Aorta (tissue), 5 donors: ENCODE data around the gene C7orf33. TPM values are rescaled to one million over a fixed set of nuclear protein-coding genes. Genes with fewer than 3 reads are reported as not detected.
"Not testable (repeated sequence)": the region's sequence is repeated elsewhere in the genome, so short reads cannot be mapped to it uniquely, and the experiment has no call there.

Experiments used
- ATAC-seq: fragments of 200-7000 bp; cut with Tn5 transposase; one replicate; pipeline ENCODE4 v1.9.1; 2022; ENCODE audit warnings: moderate library complexity; ENCODE audit not compliant: low FRiP score
- DNase-seq, 2 donors: peaks; one replicate each; pipeline ENCODE4 v3.0.0-alpha.2; 2020
- H3K27ac ChIP-seq, 2 donors: one replicate each; pipeline ENCODE4 v1.5.1; 2013; ENCODE audit warnings: low read length in 2 of 2, mild to moderate bottlenecking in 2 of 2, moderate library complexity in 2 of 2, control low read depth in 1 of 2, inconsistent platforms in 1 of 2, low read depth in 1 of 2
- H3K27me3 ChIP-seq, 2 donors: one replicate each; pipeline ENCODE4 v1.6.1; 2013; ENCODE audit warnings: control low read depth in 1 of 2, low read length in 1 of 2, mild to moderate bottlenecking in 1 of 2, moderate library complexity in 1 of 2; ENCODE audit not compliant: insufficient read depth in 2 of 2, control insufficient read depth in 1 of 2
- H3K36me3 ChIP-seq, 2 donors: one replicate each; pipeline ENCODE4 v1.6.1; 2013; ENCODE audit warnings: control low read depth in 1 of 2, low read length in 1 of 2, mild to moderate bottlenecking in 1 of 2; ENCODE audit not compliant: insufficient read depth in 2 of 2, control insufficient read depth in 1 of 2
- H3K4me1 ChIP-seq, 2 donors: one replicate each; pipeline ENCODE4 v1.6.1; 2013; ENCODE audit warnings: low read length in 2 of 2, control low read depth in 1 of 2, mild to moderate bottlenecking in 1 of 2, moderate library complexity in 1 of 2; ENCODE audit not compliant: insufficient read depth in 2 of 2, control insufficient read depth in 1 of 2
- H3K4me3 ChIP-seq, 2 donors: one replicate each; pipeline ENCODE4 v1.5.1; 2013; ENCODE audit warnings: low read length in 2 of 2, control low read depth in 1 of 2, mild to moderate bottlenecking in 1 of 2
- H3K9me3 ChIP-seq: one replicate; pipeline ENCODE4 v1.6.1; 2013; ENCODE audit warnings: mild to moderate bottlenecking, low read length; ENCODE audit not compliant: control insufficient read depth
- WGBS, 2 donors: extraction: QIAGEN DNeasy Blood & Tissue Kit; methylation state at CpG; one replicate each; pipeline ENCODE4 v1.1.7; 2013; 5-methylcytosine and 5-hydroxymethylcytosine counted together
- intact Hi-C, 2 donors: fragments of 100-400 bp; cut with DNase I; formaldehyde crosslinking; loops; one replicate each; pipeline versions ENCODE4 v1.14.2 to v1.15.0; 2022
- polyA plus RNA-seq, 2 donors: library from polyadenylated mRNA; stranded (reverse); fragments of 200-250 nt; gene quantifications; one replicate each; pipeline ENCODE4 v1.2.3, GENCODE V29; 2013
- total RNA-seq, 2 donors: library from RNA; stranded (reverse); fragmentation: NEBNext Ultra II Directional; extraction: Animal tissue kit (Norgen Biotek cat#: 25700); gene quantifications; one replicate each; pipeline ENCODE4 v1.2.1, GENCODE V29; 2021
- donor health status: healthy with polysubstance abuse.
- donor health status: Bipolar disorder and iron deficiency.
- donor health status: DM: no; HTN: no; CAD: no.
- donor health status: DM: no; HTN: no; CAD: no.
- donor health status: DM: yes; HTN: yes; CAD: no.

The C7orf33 gene
- total and polyA plus RNA-seq, 4 donors = not detected

DNA sequence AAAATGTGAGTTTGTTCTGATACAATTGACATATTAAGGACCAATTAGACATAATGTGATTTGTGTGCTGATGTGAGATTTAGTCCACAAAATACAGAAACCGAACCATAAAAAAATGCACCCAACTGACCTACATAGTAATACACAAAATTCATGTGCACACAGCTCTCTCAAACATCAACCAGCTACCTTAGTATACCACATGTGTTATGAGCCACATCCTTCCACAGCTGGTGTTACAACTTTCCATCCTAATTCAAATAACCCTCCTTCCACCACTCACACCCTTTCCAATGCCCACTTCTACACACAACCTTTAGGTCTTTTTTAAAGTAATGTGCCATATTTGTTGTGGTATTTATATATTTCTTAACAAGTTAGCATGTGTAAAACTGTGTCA is 31.7 kb upstream of the C7orf33 start:
- Histone ChIP-seq H3K36me3 (no peaks in the 10 kb centered on the region), H3K4me3 (no peak overlapping the region)
- 96% methylated on average over 1 of the region's 1 CpG for WGBS, 2 donors

DNA sequence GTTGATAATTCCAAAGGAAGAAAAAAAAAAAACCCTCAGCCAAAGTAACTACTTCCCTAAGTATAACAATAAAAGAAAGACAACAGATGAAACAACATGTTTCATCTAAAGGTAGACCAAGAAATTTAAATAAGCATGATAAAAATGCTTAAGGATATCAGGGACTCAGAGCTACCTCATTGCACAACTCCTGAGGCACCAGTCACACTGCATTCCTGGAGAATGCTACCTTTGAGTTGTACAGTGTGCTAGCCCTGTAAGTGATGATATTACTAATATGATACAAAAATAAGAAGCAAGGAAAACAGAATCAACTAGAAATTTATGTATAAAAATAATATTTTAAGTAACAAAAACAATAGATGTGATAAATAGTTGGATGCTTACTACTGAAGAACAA is 29.5 kb upstream of the C7orf33 start:
- DNase-seq (no peak), ATAC-seq (no peak)
- Histone ChIP-seq H3K4me1 (no peaks in the 10 kb centered on the region), H3K27ac (no peak overlapping the region), H3K36me3 (no peaks in the 10 kb centered on the region), H3K27me3 (no peaks in the 10 kb centered on the region), H3K9me3 (no peaks in the 10 kb centered on the region), H3K4me3 (no peak overlapping the region)
- intact Hi-C loops = no loop called here

More for the DNA sequence above, 31.7 kb upstream of the C7orf33 start:
- no peaks in the 10 kb centered on the region for H3K4me1 ChIP-seq
- intact Hi-C loops = no loop called here
- H3K27me3 ChIP-seq = no peaks in the 10 kb centered on the region
- ATAC-seq = no peak
- no peak for DNase-seq
- no peak overlapping the region for H3K27ac ChIP-seq
- H3K9me3 ChIP-seq = no peaks in the 10 kb centered on the region

DNA sequence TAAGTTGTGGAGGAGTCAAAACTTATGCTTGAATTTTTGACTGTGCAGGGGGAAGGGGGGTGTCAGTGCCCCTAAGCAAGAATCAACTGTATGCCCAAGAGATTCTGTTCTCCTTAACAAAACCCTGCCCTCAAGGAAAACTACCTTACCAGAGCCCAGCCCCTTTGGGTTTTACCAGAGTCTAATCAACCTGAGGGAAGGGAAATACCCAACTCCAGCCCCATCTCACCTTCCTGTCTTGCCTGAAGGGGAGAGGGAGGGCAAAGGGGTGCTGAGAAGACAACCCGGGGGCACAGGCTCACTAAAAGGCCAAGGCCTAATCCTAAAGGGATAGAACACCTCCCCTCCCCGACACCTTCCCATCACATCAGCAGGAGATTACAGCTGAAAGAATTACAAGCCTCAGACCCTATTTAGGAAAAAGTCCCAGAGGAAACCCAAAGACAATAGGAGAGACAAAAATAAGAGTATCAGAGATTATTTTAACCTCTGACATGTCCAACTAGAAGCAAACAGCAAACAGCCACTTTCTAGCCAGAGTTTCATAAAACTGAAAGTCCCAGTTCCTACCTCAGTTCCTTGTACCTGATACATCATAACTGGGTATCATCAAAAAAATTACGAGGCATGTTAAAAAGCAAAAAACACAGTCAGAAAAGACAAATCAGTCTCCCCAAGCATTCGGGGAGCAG is 26.8 kb upstream of the C7orf33 start:
- no peak overlapping the region for H3K27ac ChIP-seq
- DNase-seq (no peak), ATAC-seq (no peak)
- intact Hi-C loops = no loop called here
- no peaks in the 10 kb centered on the region for H3K36me3 ChIP-seq
- H3K9me3 ChIP-seq = no peaks in the 10 kb centered on the region
- H3K4me3 ChIP-seq = no peak overlapping the region
- WGBS, 2 donors = 71 to 95% methylated on average over 4 of the region's 4 CpGs
- H3K27me3 ChIP-seq = no peaks in the 10 kb centered on the region
- no peaks in the 10 kb centered on the region for H3K4me1 ChIP-seq

DNA sequence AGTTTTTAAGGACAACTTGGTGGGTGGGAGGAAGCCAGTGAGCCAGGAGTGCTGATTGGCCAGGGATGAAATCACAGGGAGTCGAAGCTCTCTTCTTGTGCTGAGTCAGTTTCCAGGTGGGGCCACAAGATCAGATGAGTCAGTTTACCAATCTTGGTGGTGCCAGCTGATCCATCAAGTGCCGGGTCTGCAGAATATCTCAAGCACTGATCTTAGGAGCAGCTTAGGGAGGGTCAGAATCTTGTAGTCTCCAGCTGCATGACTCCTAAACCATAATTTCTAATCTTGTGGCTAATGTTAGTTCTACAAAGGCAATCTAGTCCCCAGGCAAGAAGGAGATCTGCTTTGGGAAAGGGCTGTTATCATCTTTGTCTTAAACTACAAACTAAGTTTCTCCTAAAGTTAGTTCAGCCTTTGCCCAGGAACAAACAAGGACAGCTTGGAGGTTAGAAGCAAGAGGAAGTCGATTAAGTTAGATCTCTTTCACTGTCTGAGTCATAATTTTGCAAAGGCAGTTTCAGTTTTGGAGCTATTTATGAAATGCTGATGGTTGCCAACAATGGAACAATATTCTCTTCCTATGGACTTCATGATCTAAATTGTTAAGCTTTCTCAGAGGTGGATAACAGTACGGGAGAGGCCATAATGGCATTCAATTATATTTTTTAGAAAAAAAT is 26.2 kb upstream of the C7orf33 start:
- H3K36me3 ChIP-seq, H3K27ac ChIP-seq, intact Hi-C loops, DNase-seq, H3K27me3 ChIP-seq, H3K4me3 ChIP-seq, ATAC-seq, H3K9me3 ChIP-seq, H3K4me1 ChIP-seq: not testable (repeated sequence)
- 29 to 33% methylated on average over 4 of the region's 4 CpGs for WGBS, 2 donors

DNA sequence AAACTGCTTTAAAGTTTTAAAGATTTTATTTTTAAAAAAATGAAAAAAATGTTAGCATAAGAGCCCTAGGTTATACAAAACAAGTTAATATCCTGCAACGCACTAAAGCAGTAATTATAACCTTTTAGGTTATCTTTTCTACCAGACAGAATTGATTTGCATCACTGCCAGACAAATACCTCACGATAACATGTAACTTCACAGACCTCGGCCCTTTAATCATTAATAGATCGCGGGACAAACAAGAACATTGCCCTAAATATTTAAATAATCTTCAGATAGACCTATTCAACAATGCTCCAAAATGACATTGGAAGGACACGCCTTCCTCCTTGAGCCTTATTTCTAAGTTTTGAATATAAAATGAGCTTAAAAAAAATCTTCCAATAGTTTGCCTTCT is 23.8 kb upstream of the C7orf33 start:
- Histone ChIP-seq H3K4me3 (no peak overlapping the region), H3K4me1 (no peaks in the 10 kb centered on the region), H3K27me3 (no peaks in the 10 kb centered on the region), H3K36me3 (no peaks in the 10 kb centered on the region), H3K27ac (no peak overlapping the region), H3K9me3 (no peaks in the 10 kb centered on the region)
- 93 to 94% methylated on average over 6 of the region's 6 CpGs for WGBS, 2 donors
- no peak for ATAC-seq
- intact Hi-C loops = no loop called here
- no peak for DNase-seq

DNA sequence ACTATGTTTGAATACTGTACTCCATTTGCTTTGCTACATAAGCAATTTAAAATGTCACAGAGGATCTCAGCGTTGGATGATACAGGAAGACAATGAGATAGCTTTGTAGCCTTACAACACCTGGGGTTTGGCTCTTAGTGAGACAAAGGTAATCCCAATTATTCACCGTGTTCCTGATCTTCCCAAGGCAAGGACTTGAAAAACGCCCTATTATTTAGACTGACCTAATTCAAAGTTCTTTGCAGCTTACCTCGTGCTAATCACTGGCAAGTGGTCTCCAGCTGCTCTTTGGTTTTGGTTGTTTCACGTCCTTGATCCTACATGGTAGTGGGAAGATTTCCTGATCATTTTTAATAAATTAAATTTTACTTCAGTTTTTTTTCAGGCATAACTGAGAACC is 23.0 kb upstream of the C7orf33 start:
- Histone ChIP-seq H3K27ac (no peak overlapping the region), H3K4me1 (no peaks in the 10 kb centered on the region), H3K9me3 (no peaks in the 10 kb centered on the region), H3K27me3 (no peaks in the 10 kb centered on the region), H3K4me3 (no peak overlapping the region), H3K36me3 (no peaks in the 10 kb centered on the region)
- intact Hi-C loops = no loop called here
- 56 to 73% methylated on average over 5 of the region's 5 CpGs for WGBS, 2 donors
- ATAC-seq (no peak), DNase-seq (no peak)

DNA sequence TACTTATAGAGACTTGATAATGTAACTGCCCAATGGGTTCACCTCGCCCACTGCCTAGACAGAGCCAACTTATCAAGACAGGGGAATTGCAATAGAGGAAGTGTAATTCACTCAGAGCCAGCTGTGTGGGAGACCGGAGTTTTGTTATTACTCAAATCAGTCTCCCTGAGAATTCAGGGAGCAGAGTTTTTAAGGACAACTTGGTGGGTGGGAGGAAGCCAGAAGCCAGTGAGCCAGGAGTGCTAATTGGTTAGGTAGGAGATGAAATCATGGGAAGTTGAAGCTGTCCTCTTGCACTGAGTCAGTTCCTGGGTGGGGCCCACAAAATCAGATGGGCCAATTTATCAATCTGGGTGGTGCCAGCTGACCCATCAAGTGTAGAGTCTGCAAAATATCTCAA is 20.1 kb upstream of the C7orf33 start:
- intact Hi-C loops = no loop called here
- Histone ChIP-seq H3K36me3 (no peaks in the 10 kb centered on the region), H3K27me3 (no peaks in the 10 kb centered on the region), H3K4me1 (no peaks in the 10 kb centered on the region), H3K27ac (no peak overlapping the region), H3K4me3 (no peak overlapping the region), H3K9me3 (no peaks in the 10 kb centered on the region)
- DNase-seq (no peak), ATAC-seq (no peak)
- 78 to 79% methylated on average over 2 of the region's 2 CpGs for WGBS, 2 donors

DNA sequence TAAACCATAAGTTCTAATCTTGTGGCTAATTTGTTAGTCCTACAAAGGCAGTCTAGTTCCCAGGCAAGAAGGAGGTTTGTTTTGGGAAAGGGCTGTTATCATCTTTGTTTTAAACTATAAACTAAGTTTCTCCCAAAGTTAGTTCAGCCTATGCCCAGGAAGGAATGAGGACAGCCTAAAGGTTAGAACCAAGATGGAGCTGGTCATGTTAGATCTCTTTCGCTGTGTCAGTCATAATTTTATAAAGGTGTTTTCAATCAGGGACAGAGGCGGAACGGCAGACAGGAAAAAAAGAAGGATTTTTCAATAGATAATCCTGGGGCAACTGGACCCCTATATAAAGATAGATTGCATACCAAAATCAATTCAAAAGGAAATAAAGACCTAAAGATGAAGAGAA is 19.6 kb upstream of the C7orf33 start:
- intact Hi-C loops = not testable (repeated sequence)

DNA sequence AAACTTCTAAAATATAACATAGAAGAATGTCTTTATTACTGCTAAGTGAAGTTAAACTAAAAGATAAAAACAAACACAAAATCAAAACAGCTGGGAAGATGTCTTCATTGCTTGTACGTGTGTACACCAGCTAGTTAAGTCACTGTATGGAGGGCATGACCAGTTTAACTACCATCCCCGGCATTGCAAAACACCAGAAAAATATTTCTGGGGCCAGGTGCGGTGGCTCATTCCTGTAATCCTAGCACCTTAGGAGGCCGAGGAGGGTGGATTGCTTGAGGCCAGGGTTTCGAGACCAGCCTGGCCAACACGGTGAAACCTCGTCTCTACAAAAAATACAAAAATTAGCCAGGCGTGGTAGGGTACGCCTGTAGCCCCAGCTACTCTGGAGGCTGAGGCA is 19.2 kb upstream of the C7orf33 start:
- WGBS, 2 donors = 87 to 94% methylated on average over 9 of the region's 9 CpGs
- Histone ChIP-seq H3K4me1 (no peaks in the 10 kb centered on the region), H3K36me3 (no peaks in the 10 kb centered on the region), H3K4me3 (no peak overlapping the region), H3K27me3 (no peaks in the 10 kb centered on the region), H3K9me3 (no peaks in the 10 kb centered on the region), H3K27ac (no peak overlapping the region)
- intact Hi-C loops = no loop called here
- ATAC-seq (no peak), DNase-seq (no peak)

More for the DNA sequence above, 19.6 kb upstream of the C7orf33 start:
- not testable (repeated sequence) for H3K36me3 ChIP-seq, H3K4me3 ChIP-seq, DNase-seq, H3K4me1 ChIP-seq, H3K27ac ChIP-seq, H3K9me3 ChIP-seq, H3K27me3 ChIP-seq, ATAC-seq
- WGBS, 2 donors = 96 to 99% methylated on average over 3 of the region's 3 CpGs
